AG09309 (cell line): ENCODE data around the gene EPHB2.

Experiments
- DNase-seq: peaks from one replicate; pipeline ENCODE4 v3.0.0-alpha.2; 2010; ENCODE audit warnings: low read depth
- H3K4me3 ChIP-seq: 2 replicates; pipeline ENCODE4 v1.5.1; 2011; ENCODE audit warnings: mild to moderate bottlenecking, low read depth, low read length, moderate library complexity; ENCODE audit not compliant: control insufficient read depth
- TF ChIP-seq, protein P1 (sequence below): IDR thresholded peaks from 2 replicates; pipeline ENCODE4 v1.5.1; 2011; ENCODE audit warnings: mild to moderate bottlenecking, low read depth, low read length, inconsistent platforms; ENCODE audit not compliant: insufficient read depth, control insufficient read depth; ENCODE audit errors: missing control alignments

EPHB2 gene

DNA sequence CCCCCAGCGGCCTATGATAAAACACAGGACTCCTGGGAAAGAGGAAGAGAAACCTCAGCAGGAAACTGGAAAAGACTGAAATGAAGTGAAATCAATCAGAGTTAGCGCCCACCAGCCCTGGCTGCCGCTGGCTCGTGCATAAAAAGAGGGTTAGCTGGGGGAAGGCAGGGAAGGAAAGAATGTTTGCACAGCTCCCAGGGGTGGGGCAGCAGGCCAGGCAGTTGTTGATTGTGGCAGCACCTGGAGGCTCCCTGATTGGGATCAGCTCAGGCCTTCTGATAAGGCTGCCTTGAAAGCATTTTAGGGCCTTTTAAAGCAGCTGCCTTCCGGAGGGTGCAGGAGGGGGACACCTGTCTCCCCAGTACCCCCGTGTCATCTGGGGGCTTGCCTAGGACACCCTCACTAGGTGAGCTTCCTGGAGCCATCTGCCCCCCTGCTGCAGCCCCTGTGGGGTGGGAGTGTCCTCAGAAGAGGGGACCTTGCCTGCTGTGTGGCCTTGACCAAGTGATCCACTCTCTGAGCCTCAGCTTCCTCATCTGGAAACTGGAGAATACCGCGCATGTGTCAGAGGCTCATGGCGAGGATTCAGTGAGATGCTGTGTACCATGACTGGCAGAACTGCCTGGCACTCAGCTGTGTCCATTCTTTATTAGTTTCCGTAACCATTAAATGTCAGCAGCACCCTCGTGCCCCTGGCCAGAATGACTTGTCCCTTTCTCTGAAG is 6.6 kb downstream of the EPHB2 start:
- no peak for DNase-seq
- no peak overlapping the region for H3K4me3 ChIP-seq
- TF ChIP-seq, protein P1, sequence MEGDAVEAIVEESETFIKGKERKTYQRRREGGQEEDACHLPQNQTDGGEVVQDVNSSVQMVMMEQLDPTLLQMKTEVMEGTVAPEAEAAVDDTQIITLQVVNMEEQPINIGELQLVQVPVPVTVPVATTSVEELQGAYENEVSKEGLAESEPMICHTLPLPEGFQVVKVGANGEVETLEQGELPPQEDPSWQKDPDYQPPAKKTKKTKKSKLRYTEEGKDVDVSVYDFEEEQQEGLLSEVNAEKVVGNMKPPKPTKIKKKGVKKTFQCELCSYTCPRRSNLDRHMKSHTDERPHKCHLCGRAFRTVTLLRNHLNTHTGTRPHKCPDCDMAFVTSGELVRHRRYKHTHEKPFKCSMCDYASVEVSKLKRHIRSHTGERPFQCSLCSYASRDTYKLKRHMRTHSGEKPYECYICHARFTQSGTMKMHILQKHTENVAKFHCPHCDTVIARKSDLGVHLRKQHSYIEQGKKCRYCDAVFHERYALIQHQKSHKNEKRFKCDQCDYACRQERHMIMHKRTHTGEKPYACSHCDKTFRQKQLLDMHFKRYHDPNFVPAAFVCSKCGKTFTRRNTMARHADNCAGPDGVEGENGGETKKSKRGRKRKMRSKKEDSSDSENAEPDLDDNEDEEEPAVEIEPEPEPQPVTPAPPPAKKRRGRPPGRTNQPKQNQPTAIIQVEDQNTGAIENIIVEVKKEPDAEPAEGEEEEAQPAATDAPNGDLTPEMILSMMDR = no peak

DNA sequence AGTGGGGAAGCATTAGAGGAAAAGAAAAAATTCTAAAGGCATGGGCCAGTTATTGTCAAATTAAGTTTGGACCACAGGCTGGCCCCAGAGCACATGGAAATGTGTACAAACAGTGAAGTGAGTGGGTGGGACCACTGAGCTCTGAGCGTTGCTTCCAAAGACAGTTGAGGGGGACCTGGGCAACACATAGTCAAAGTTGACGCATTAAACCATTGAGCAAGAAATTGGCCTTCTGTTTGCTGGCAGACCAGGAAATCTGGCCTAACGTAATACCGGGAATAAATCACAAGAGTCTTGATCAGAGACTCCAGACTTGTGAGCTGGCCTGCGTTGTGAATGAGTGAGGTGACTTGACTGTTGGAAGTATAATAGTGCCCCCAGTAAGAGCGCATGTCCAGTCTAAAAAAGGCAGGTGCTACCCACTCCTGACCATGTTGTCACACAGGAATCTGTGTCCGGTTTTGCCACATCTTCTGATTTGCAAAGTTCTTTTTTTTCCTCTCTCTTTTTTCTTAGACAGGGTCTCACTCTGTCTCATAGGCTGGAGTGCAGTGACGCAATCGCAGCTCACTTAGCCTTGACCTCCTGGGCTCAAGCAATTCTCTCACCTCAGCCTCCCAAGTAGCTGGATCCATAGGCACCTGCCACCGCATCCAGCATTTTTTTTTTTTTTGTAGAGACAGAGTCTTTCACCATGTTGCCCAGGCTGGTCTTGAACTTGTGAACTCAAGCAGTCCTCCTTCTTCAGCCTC is 10.7 kb downstream of the EPHB2 start:
- H3K4me3 ChIP-seq = no peak overlapping the region
- no peak for DNase-seq
- TF ChIP-seq, protein P1 = no peak

DNA sequence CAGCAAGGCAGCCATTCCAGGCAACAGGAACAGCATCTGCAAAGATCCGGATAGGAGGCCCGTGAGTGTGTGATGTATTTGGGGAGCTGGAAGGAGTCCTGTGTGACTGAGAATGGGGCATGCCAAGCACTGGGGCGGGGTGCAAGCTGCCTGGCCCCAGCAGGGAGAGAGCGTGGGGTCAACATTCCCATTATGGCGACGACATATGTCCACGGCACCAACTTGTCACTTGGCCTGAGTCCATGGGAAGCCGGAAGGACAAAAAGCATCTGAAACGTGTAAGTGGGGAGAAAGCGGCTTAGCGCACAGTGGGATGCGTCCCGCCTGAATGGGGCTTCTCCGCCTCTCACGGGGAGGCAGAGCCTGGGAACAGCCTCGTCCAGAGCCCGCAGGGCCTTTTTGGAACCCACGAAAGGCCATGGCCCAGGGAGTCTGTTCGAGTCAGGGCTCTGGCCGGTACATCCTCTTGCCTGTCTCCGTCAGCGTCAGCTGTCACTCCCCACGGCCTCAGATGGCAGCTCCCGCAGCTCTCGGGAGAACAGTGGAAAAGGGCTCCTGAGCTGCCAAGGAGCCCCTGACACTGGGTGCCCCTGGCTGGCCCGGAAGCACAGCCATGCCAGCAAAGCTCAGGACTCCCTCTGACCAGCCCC is 12.4 kb downstream of the EPHB2 start:
- DNase-seq = no peak
- TF ChIP-seq, protein P1 = no peak
- no peak overlapping the region for H3K4me3 ChIP-seq

DNA sequence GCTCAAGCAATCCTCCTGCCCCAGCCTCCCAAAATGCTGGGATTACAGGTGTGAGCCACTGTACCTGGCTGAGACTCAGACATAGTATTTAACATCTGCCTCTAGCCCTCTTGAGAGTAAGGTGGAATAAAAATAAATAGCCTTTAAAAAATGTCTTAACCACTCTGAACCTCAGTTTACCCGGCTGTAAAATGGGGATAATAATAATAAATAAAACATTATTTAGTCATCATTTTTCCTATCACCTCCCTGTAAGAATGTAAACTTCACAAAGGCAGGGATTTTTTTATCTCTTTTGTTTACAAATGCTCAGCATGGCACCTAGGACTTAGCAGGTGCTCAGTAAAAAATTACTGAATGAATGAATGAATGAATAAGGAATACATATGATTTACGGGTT is 17.2 kb downstream of the EPHB2 start:
- TF ChIP-seq, protein P1 = no peak
- DNase-seq = no peak
- H3K4me3 ChIP-seq = no peak overlapping the region

DNA sequence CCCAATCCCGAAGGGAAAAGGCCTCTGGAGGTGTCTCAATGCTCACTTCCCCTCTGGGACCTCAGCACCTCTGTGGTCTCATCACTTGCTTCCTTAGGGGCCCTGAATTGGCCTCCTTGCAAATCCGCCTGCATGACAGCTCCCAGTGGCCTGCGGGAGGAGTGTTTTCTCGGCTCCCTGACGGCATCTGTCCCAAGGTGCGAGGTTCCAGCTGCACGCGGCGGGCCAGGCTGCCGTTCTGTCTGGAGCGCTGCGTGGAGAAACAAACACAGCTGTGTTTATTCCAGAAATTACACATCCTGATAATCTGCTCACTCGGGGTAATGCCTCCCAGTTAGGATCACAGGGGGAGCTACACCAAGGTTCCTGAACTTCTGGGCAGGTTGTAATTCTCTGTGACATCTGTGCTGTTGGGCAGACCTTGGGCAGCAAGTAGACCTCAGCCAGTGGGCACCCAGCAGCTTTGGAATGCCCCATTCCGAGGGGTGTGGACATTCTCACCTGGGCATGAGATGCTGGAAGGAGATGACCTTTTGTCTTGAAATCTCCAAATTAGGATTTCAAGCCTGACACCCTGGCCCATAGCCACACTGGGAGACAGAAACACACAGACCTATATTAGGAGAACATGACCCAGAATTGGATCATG is 18.2 kb downstream of the EPHB2 start:
- TF ChIP-seq, protein P1 = no peak
- H3K4me3 ChIP-seq = no peak overlapping the region
- no peak for DNase-seq

DNA sequence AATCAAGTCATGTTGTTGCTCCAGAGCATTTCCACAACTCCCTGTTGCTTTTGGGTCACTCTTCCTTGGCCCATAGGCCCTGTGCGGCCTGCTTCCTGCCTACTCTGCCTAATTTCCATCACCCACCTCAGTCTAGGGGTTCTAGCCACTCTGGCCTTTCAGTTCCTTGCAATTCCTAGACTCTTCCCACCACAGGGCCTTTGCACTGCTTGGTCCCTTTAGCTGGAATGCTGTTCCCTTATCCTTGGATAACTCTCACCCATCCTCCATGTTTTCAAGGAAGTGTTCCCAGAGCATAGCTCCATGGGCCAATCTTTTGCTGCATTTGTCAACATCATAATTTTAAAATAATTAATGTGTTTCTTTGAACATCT is 18.7 kb downstream of the EPHB2 start:
- DNase-seq = no peak
- TF ChIP-seq, protein P1 = no peak
- H3K4me3 ChIP-seq = no peak overlapping the region
